LoVo (cell line): ENCODE measurements around the gene RTL5.

ENCODE experiments used
- DNase-seq: peaks from one replicate; pipeline ENCODE4 v3.0.0-alpha.2; 2016; ENCODE audit warnings: low spot score

RTL5 gene

GRCh38 chrX:72129661-72130060 is 2.1 kb downstream of the RTL5 start:
- no peak for DNase-seq

- no peak for DNase-seq
These were observed 2.8 kb downstream of the RTL5 start for GRCh38 chrX:72128881-72129280.

- no peak for DNase-seq
These were observed 3.4 kb downstream of the RTL5 start for GRCh38 chrX:72128183-72128834.

- no peak for DNase-seq
These were observed 4.4 kb downstream of the RTL5 start for GRCh38 chrX:72127332-72127731.

- peak; percentile 55 for DNase-seq
These were observed 5.1 kb downstream of the RTL5 start for GRCh38 chrX:72126539-72127140.

GRCh38 chrX:72126048-72126415 is 5.7 kb downstream of the RTL5 start:
- no peak for DNase-seq

- DNase-seq: no peak
These were observed 6.2 kb downstream of the RTL5 start for GRCh38 chrX:72125331-72126047.

GRCh38 chrX:72124540-72125201 is 7.0 kb downstream of the RTL5 start:
- no peak for DNase-seq

GRCh38 chrX:72123471-72124185 is 8.1 kb downstream of the RTL5 start:
- no peak for DNase-seq

GRCh38 chrX:72122621-72123337 is 8.9 kb downstream of the RTL5 start:
- no peak for DNase-seq

- no peak for DNase-seq
These were observed 10.3 kb downstream of the RTL5 start for GRCh38 chrX:72121383-72121782.

GRCh38 chrX:72120837-72121236 is 10.9 kb downstream of the RTL5 start:
- DNase-seq: no peak

- no peak for DNase-seq
These were observed 14.0 kb downstream of the RTL5 start for GRCh38 chrX:72117636-72118210.

- DNase-seq: no peak
These were observed 16.3 kb downstream of the RTL5 start for GRCh38 chrX:72115380-72115779.

- no peak for DNase-seq
These were observed 16.9 kb downstream of the RTL5 start for GRCh38 chrX:72114807-72115206.

GRCh38 chrX:72114306-72114705 is 17.4 kb downstream of the RTL5 start:
- DNase-seq: no peak

- DNase-seq: no peak
These were observed 18.3 kb downstream of the RTL5 start for GRCh38 chrX:72113461-72113860.

GRCh38 chrX:72110876-72111708 is 20.6 kb downstream of the RTL5 start:
- no peak for DNase-seq

GRCh38 chrX:72110051-72110875 is 21.5 kb downstream of the RTL5 start:
- DNase-seq: no peak
